GM19240 (cell line): ENCODE measurements around the gene SMPX.

Source experiments
- DNase-seq: peaks from one replicate; pipeline ENCODE4 v3.0.0; 2011; ENCODE audit warnings: low spot score; ENCODE audit not compliant: insufficient read length

SMPX gene

DNA sequence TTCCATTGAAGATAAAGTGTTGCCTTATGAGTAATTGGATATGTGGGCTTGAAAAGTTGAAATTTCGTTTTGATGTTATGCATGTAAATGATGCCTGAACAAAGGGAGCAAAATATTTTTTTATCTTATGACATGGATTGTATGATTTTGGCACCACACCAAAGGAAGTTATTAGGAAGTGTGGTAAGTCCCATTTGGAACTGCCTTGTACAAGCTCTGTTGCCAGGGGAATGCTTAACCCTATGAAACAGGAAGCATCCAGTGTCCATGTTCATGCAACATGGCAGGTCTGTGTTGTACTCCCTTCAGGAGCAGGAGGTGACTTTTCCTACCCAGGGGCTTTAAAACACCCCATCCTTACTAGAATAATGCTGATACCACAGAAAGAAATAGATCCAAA lies 13.2 kb downstream of the SMPX start:
- DNase-seq, result no peak

DNA sequence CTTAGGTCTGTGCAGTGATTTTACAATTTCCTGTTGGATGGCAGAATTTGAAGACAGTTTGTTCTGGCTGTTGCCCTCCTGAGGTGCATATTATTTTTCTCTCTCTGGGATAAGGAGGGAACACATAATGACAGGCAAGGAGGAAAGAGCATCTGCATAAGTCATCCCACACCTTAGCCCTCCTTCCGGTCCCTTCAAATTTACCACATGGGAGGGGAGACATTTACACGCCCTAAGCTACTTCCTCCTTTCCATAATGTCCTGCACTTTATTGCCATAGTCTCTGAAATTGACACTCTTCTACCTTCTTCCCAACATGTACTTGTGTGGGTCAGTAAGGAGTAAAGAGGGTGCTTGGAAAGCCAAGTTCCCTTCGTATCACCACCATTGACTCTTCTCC lies 13.9 kb downstream of the SMPX start:
- no peak for DNase-seq

DNA sequence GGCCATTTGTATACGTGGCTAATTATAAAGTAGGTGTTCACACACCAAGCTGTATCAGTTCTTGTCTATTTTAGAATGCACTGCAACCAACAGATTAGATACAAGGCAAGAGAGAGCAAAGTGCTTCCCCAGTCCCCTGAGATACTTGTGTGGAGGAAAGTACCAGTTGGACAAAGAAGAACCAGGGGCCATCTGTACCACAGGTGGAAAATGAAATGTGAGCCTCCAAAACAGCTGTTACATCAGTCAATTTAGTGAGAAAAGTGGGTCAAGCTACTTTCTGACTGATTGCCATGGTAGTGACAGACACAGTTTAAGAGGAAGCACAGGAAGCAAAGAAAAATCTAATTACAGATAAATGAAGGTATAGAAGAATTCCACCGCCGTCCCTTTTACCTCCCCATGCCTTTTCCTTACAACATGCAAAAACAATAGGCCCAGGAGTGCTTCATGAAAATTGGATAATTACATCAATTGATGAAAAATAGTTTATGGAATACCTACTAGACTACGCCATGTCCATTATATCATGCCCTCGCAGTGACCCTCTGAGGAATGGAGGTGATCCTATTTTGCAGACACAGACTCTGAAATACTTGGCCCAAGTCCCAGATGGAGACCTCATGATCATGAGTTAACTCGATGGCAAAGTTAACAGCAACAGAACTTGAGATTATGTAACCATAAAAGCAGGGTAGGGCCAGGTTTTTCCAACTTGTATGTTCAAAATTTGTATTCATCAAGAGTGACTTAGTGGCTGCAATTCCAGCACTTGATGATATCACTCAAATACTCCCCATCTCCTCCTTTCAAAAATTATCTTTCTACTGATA lies 15.8 kb downstream of the SMPX start:
- DNase-seq, result no peak

DNA sequence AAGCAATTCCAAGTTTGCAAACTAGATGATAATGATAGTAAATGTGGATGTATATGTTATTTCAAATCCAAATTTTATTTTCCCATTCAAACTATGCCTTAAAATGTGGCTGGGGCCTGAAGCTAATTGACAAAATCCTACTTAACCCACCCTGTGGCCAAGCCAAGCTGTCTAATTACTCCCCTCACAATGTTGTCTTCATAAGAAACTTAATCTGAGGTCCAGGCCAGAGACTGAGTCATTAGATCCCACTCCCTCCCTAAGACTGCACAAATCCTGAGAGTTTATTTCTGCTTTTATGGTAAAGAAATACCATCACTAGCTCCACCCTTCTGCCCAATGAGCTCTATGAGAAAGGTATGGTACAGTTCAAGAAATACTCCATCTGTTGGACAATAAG lies 16.6 kb downstream of the SMPX start:
- DNase-seq, result no peak

DNA sequence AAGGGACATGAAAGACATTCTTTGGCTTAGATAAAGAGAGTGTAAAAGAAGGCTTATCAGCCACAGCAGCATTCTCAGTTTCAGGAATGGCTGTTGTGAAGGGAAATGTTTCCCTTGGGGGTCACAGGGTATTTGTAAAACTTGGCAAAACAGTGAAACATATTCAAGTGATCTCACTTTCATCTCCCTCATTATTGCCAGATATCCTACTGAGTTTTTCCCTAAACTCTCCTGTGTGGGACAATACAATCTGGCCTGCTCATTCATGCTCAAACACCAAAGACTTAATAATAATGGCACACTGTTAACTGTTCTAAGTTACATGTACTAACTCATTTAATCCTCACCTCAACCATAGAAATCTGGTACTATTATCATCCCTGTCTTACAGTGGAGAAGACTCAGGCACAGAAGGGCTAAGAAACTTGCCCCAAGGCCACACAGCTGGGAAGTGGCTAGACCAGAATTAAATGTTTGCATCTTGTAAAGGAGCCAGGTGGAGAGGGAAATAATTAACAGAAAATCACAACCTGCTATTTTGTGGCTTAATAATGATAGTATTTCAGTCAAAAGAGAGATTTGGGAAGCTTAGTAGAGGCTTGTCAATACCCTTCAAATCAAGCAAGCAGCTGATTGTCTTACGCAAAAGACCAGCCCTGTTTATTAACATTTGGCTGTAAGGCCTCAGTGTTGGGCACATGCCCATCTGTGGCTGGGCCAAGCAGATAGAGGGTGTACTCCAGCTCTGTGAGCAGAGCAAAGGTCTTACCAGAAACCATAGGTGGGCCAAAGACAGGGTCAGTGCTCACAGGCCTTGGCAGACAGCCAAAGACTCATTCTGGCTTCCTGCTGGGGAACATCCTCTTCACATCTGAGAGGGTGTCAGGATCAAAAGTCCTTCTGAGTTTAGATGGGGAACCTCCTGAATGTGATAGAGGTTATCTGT lies 17.3 kb downstream of the SMPX start:
- DNase-seq, result no peak

DNA sequence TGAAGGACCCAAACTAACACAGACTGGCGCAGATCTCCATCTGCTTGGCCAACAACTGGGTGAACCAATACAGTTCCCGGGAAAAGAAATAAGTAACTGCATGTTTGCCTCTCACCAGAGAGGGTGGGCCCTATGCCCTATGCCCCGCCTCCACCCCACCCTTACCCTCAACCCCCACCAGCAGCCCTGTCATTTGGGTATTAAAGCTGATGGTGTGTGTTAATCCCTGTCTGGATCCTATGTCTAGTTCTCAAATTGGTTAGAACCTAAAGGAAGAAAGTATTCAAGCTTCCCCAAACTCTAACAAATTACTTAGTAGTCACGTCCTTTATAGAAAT lies 19.0 kb downstream of the SMPX start:
- no peak for DNase-seq

DNA sequence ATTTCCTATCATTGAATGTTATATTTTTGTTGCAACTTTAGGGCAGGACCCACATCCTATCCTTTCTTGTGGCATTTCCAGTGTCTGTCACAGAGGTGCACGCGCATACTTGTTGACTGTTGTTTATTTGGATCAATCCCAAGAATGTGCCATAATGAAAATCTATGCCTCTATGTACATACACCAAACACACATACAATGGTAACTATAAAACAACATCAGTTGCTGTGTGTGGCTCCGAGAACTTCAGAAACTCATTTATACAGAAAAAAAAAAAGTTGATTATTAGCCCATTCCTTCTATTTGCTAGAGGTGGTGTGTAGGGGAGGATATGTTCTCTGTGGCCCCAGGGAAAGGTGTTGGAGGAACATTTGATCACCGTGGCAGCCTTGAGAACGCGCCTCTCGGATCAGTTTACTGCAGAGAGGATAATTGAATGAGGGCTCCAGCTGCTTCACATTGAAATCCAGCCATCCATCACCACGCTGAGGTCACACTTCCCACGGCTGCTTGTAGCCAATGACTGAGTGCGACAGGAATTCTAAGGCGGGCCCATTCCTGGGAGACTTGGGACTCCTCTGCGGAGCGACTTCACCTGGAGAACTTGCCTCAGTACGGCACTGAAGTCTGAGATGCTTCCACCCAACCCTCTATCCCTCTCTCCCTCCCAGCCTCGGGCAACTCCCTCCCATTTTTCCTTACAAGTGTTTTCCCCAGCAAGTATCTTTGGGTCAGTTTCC lies 19.5 kb downstream of the SMPX start:
- DNase-seq, result no peak

DNA sequence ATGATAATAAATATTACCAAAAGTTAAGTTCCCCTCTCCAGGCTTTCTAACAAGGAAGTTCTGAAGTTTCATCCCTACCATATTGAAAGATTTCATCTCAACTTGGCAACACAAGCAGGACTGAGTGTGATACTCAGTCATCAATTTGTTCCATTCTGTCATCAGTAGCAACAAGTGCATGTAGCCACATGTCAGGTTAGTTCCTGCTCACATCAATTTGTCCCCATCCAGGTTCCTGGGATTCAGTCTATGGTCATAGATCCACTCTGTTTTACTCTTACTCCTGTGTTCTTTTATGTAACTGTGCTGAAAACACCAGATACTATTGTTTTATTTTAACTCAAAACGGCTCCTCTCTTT lies 22.2 kb downstream of the SMPX start:
- DNase-seq, result no peak

DNA sequence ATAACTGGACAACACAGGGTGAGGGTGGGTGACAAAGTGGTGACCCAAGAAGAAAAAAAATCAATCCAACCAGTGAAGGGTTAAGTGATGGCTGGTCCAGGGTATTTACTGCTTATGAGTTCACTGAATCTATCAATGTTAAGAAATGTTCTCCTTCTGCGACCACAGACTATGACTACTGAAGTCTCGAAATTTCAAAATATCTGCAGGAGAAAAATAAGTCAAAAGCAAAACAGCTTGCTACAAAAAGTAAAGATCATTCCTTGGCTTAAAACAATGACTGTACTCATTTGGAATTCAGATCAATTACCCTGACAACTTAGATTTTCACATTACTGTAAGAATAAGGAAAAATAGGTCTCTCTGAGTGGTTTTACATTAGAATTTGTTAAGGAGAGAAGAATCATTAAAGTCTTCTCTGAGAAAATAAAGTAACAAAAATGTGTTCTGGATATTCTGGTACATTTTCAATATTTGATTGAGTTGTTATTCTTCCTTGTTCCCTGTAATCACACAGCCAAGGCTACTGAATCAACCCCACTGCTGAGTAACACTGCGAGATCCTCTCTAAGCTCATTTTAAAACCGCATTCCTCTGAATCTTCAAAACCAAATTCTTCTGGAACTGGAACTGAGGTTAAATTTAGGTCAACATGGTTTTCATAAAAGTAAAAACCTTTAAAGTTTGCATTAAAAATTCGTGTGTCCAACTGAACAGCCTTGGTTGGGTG lies 22.7 kb downstream of the SMPX start:
- DNase-seq, result no peak

DNA sequence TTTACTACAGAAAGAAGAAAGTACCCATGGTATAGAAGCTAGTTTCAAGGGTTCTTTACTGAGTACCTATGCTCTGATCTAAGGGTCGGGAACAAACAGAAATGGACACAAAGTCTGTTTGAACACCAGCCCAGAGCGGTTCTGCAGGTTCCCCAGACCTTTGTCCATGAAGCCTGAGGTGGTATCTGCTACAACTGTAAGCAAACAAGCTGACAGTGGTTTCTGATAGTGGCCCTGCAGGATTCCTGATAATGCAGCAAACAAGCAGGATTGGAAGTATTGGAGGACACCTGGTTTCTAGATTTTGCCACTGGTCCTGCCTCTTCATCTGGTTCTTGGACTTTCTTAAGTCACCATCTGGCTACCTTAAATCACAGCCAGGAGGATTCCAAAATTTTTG lies 23.7 kb downstream of the SMPX start:
- no peak for DNase-seq

DNA sequence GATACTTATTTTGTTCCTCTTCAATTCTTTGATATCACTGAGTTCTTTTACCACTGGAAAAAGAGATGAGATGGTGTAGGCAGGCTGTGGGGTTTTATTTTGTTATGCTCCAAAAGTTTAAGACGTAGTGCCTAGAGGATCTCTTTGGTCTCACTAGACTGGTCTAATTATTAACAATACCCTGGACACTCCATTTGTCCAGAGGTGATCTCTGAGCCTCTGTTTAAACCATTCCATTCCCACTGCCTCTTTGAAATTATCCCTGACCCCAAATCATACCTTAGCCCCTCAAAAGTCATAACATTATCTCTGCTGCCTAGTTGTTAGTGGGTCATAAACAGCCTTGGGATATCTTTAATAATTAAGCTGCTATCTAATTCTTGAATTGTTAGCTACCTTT lies 24.2 kb downstream of the SMPX start:
- no peak for DNase-seq

DNA sequence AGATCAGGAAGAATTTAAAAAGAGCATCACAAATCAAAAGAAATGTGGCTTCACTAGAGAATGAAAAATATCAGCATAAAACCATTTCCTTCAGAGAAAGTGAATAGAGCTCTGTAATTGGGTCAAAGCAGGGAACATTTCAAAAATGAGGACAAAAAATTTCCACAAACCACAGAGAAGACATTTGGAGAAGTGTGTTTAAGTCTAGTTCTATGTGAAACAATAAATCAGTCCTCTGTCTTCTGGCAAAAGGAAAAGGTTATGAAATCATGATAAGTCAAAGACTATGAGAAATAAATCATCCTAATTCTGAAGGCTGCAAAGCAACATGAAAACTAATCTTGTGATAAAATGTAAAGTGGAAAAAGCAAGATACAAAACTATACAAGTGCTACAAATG lies 27.9 kb downstream of the SMPX start:
- DNase-seq, result no peak

DNA sequence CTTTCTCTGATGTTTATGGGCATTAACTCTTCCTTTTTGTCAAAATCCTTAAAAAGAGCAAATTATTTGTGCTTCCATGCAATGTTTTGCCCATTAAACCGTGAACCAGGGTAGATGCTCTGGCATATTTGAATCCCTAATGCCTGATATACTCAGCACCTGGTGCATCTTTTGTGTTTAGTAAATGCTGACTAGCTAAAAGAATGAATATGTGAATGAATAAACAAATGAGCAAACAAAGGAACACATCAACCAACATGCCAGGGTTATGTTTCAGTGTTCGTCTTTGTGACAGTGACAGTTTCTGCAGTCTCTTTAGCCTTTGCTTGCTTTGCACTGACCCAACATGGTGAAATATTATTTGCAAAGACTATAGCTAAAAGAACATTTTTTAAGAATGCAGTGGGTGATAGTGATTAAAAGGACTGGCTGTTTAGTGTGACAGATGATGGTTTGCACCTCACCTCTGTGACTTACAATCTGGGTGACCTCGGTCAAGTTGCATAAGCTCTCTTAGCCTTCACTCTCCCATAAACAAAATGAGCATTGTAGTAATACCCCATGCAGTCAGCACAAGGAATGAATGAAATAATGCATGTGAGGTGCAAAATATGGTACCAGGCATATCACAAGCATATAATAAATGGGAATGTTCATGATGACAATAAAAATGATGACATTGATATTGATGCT lies 29.5 kb downstream of the SMPX start:
- no peak for DNase-seq

DNA sequence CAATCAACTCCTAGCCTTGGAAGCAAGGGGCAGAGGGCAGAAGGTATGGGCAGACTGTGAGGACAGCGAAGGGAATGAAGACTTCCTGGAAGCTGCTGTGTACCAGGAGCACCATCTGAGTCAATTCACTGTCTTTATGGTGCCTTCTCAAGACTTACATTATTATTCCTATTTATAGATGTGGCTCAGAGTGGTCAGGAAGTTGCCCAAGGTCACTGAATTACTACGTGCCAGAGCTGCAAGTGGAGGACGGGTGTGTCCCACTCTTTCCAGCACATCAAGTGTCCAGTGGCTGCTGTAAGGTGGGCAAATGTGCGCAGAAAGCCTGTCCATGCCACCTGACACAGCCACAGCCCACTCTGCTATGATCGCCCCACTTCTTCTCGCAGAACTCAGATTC lies 32.0 kb downstream of the SMPX start:
- DNase-seq, result no peak

DNA sequence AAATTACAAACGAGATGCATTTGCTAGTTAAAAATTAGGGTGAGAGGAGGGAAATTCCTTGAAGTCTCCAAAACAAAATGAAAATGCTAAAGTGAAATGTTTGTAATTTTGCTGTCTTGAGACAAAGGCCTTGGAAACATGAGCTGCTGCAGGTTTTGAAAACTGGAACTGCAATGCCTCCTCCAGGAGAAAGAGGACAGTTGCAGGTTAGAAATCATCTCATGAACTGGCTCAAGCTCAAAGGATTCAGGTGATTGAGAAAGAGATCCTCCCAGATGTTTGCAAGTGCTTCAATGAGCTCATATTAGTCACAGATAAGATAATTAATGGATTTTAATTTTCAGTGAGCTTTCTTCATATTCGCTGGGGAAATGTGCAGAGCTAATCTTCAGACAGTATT lies 32.4 kb downstream of the SMPX start:
- no peak for DNase-seq

DNA sequence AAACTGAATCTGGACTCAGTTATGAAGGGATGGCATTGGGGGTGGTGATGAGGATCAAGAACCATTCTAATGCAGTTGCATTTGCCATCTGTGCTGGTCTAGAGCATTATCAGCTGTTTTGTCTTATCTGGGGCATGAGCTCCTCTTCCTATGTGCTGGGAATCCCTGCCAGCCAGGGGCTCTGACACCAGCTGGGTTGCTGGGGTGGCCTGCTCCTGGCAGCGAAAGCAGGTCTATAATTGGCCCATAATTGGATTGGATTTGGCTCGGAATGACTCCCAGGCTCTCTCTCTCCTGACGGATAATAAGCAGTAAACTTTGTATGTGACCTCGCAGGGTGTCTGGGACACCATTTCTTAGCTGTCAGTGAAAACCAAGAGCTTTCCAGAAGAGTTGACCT lies 34.1 kb downstream of the SMPX start:
- DNase-seq, result no peak

DNA sequence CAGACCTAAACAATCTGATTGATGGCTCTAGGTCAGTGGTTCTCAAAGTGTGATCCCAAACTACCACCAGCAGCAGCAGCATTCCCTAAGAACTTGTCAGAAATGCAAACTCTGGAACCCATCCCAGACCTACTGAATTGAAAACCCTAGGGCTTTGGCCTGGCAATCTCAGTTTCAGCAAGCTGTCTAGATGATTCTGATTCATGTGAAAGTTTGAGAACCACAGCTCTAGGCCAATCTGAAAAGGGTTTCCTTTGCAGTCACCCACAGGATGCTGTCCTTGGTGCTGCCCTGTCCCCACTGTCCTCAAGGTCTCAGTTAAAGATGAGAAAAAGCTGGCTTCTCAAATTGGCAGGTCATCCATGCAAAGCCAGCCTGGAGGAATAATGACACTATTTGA lies 34.8 kb downstream of the SMPX start:
- DNase-seq, result no peak

DNA sequence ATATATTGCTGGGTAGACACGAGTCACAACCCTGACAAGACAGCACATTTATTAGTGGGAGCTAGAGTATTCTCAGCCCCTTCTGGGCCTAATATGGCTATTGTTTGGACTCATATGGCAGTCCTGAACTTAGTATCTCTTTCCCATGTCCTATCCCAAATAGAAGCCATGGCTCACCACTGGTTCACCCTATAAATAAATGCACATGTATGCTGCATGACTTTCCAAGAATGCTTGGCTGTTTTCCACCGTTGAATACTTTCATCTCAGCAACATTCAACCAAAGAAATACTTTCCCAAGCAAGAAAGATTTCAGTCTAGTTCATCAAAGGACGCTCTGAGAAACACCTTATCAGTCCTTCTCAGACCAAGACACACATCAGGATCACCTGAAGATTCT lies 36.7 kb downstream of the SMPX start:
- DNase-seq, result no peak

DNA sequence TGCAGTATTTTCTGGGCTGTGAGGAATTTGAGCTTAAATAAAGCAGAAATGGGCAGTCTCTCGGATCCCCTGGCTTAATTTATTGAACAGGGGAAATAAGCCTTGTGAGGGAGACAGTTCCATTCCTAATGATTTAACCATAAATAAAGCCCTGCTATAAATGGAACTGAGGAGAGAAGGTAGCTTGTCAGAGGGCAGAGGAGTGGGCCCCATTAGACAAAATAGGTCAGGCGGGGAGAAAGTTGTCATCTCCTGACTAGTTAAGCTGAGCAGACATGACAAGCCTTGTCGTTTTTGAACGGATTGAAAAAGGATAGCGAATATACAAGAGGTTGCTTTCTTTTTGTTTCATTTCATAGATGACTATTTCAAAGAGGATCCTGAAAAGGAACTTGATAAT lies 39.3 kb downstream of the SMPX start:
- DNase-seq, result no peak

DNA sequence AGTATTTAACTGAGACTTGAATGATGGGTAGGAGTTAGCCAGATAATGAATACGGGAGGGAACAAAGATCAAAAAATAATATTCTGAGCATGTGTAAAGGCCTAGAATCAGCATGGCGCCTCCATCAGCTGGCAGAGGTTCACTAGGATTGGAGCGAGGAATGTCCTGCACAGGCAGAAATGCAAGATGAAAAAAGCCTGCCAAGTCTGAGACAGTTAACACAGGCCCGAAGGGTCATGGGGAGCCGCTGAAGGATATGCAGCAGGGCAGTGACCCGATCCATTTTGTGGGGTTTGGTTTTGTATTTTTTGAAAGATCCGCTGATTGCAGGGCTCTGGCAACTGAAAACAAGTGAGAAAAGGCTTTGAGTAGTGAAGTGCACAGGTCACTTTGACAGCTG lies 40.1 kb downstream of the SMPX start:
- DNase-seq, result no peak

DNA sequence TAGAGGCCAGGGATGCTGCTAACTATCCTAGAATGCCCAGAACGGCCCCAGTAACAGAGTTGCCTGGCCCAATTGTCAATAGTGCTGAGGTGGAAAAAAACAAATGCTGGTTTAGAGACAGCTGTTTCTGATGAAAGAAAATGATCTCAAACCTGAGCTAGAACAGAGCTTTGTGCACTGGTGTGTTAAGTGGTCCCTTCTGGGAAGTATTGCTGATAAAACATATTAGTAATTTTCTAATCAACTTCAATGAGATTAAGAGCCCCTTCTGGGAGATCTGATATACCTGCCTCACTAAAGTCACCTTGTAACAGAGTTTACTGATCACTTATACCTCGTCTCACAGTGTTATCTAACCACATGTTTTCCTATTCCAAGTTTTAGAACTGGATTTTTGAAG lies 42.1 kb downstream of the SMPX start:
- no peak for DNase-seq
